Skeletal muscle satellite cell (primary cell): ENCODE data around the gene VIT.
"Not testable (repeated sequence)": the region's sequence is repeated elsewhere in the genome, so short reads cannot be mapped to it uniquely, and the experiment has no call there.

Experiments
- H3K27me3 ChIP-seq: 2 replicates; pipeline ENCODE4 v1.7.0; 2013; ENCODE audit warnings: low read length; ENCODE audit not compliant: control insufficient read depth, insufficient read depth
- H3K36me3 ChIP-seq: 2 replicates; pipeline ENCODE4 v1.7.0; 2013; ENCODE audit warnings: mild to moderate bottlenecking, control low read depth, low read length; ENCODE audit not compliant: insufficient read depth
- H3K4me1 ChIP-seq: 2 replicates; pipeline ENCODE4 v1.7.0; 2013; ENCODE audit warnings: low read length; ENCODE audit not compliant: control insufficient read depth, insufficient read depth
- H3K4me2 ChIP-seq: 2 replicates; pipeline ENCODE4 v1.7.0; 2013; ENCODE audit warnings: mild to moderate bottlenecking, low read length
- H3K4me3 ChIP-seq: 2 replicates; pipeline ENCODE4 v1.7.0; 2013; ENCODE audit warnings: low read length
- H3K9ac ChIP-seq: 2 replicates; pipeline ENCODE4 v1.7.0; 2013; ENCODE audit warnings: mild to moderate bottlenecking, low read depth, low read length, moderate library complexity
- H3K9me3 ChIP-seq: replicated peaks from 2 replicates; pipeline ENCODE4 v1.7.0; 2013; ENCODE audit warnings: mild to moderate bottlenecking, control low read depth, low read length

VIT gene

DNA sequence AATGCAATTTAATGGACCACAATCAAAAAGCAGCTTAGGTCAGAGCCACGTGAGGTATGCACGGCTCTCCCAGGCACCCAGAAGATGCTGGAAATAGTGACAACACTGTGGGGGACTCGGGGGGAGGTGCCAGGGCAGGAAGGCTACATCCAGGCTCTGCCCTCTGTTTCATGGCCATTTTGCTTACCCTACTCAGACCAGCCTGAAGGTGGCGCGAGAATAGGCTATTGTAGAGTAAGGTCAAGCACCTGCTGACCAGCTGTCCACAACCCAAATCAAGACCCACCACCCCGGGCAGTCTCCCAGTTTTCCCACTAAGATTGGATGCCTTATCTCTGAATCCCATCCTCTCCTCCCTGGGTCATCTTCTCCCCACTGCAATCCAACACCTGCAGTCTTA is 115.7 kb downstream of the VIT start:
- H3K4me2 ChIP-seq: no peak overlapping the region
- H3K9ac ChIP-seq: no peak overlapping the region
- H3K4me1 ChIP-seq: no peaks in the 10 kb centered on the region
- H3K27me3 ChIP-seq: peaks cover 18% of the 10 kb centered on the region
- no peak overlapping the region for H3K4me3 ChIP-seq
- H3K36me3 ChIP-seq: no peaks in the 10 kb centered on the region
- H3K9me3 ChIP-seq: no peaks in the 10 kb centered on the region

DNA sequence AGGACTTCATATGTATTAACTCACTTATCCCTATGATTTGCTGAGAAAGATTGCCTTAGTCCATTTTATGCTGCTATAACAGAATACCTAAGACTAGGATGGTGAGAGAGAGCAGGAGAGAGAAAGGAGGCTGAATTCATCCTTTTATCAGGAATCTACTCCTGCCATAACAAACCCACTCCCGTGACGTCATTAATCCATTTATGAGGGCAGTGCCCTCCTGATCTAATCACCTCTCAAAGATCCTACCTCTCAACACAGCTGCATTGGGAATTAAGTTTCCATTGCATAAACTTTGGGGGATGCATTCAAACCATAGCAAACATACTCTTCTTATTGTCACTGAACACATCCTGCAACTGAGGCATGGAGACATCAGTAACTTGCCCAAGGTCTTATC is 122.0 kb downstream of the VIT start:
- H3K9me3 ChIP-seq: no peaks in the 10 kb centered on the region

DNA sequence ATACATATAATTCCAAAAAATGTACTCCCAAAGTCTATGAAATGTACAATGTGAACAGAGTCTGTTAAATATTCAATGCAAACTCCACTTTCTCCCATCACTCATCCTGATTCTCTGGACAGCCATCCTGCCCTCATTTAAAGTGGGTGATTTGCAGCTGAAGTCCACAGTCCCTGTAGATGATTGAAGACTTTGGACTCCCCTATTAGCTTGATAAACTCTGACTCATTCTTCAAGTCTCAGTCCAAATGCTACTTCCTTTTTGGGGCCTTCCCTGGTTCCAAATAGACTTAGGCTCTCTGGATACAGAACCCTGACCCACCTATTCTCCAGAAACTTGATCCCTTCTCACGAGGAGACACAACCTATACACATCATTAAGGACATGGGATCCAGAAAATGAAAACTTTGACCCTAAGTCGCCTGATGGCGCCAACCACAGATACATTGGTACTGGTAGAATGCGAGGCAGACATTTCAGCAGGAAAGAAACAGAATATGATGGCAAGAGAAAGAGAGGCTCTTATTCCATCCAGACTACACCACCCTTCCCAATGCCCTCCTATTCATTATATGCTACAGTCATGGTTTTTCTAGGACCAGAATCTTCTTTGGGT is 122.7 kb downstream of the VIT start:
- H3K9me3 ChIP-seq: no peaks in the 10 kb centered on the region
- H3K9ac ChIP-seq: no peak overlapping the region
- H3K36me3 ChIP-seq: no peaks in the 10 kb centered on the region
- H3K4me2 ChIP-seq: no peak overlapping the region
- H3K27me3 ChIP-seq: no peaks in the 10 kb centered on the region
- no peaks in the 10 kb centered on the region for H3K4me1 ChIP-seq
- H3K4me3 ChIP-seq: no peak overlapping the region

More for the DNA sequence above, 122.0 kb downstream of the VIT start:
- Histone ChIP-seq H3K9ac (no peak overlapping the region), H3K4me3 (no peak overlapping the region), H3K4me2 (no peak overlapping the region), H3K4me1 (no peaks in the 10 kb centered on the region), H3K27me3 (no peaks in the 10 kb centered on the region), H3K36me3 (no peaks in the 10 kb centered on the region)

DNA sequence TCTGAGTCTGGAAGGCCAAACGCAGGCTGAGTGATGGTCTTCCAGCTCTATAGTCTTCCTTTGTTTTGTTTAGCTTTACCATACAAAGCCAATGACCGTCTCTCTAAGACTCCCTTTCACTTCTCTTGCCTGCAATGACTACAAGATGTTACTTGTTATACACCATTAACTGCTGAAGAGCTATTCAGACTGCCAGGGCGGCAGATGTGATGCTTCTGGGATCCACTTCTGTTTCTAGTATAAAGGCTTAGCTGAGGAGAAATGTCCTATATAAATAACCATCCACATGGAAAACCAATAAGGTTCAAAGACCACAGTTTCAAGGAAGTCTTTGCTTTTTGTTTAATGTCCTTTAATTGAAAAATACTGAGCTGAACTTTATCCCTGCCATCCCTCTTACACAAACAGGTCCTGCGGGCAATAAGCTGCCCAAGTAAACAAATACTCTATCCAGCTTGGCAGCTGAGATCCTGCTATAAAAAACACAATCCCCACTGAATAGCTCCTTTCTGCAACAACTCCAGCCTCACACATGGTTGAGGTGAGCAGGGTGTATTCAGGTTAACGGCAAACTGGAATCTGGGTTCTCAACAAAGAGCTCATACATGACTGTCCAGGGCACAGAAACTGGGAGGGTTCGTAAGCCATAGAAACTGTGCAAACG is 124.6 kb downstream of the VIT start:
- Histone ChIP-seq H3K9me3 (no peaks in the 10 kb centered on the region), H3K36me3 (no peaks in the 10 kb centered on the region), H3K9ac (no peak overlapping the region), H3K4me3 (no peak overlapping the region), H3K27me3 (no peaks in the 10 kb centered on the region), H3K4me2 (no peak overlapping the region), H3K4me1 (no peaks in the 10 kb centered on the region)

DNA sequence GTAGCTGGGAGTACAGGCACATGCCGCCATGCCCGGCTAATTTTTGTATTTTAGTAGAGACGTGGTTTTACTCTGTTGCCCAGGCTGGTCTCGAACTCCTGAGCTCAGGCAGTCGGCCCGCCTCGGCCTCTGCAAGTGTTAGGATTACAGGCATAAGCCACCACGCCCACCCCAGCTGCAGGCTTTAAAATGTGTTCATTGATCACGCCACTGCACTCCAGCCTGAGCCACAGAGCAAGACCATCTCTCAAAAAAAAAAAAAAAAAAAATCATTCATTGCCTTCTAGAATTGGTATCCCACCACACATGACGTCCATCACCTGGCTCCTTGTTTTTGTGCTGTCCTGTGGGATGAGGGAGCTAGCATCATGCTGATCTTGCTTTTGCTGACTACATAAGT is 127.4 kb downstream of the VIT start:
- no peaks in the 10 kb centered on the region for H3K4me1 ChIP-seq
- no peak overlapping the region for H3K9ac ChIP-seq
- no peaks in the 10 kb centered on the region for H3K36me3 ChIP-seq
- no peaks in the 10 kb centered on the region for H3K9me3 ChIP-seq
- no peak overlapping the region for H3K4me2 ChIP-seq
- H3K27me3 ChIP-seq: peaks cover 4% of the 10 kb centered on the region
- no peak overlapping the region for H3K4me3 ChIP-seq

DNA sequence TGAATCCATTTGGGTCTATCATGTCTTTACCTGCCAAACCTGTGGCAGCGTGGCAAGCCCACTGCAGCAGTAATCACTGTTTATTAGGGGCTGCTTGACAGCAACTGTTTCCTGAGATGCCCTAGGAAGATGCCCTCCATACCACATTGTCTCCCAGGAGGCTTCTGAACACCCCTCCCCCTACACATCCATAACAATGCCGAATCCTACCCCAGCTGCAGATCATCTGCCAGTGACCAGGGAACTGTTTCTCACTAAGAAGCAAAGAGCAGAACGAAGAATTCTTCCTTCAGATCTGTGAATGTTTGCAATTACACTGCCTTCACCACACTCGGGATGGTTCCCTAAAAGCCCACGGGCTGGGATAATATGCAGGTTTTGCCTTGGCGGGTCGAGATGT is 127.8 kb downstream of the VIT start:
- Histone ChIP-seq H3K4me2 (no peak overlapping the region), H3K4me1 (no peaks in the 10 kb centered on the region), H3K4me3 (no peak overlapping the region)

DNA sequence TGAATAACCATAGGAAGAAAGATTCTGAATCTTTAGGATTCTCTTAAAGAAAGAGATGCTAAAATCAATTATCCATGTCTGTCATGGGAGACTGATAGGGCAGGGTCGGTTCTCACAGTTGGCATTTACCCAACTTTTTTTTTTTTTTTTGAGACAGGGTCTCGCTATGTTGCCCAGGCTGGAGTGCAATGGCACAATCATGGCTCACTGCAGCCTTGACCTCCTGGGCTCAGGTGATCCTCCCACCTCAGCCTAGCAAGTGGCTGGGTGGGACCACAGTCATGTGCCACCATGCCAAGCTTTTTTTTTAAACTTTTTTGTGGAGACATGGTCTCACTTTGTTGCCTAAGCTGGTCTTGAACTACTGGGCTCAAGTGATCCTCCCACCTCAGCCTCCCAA is 128.2 kb downstream of the VIT start:
- H3K9me3 ChIP-seq, H3K36me3 ChIP-seq, H3K9ac ChIP-seq, H3K27me3 ChIP-seq, H3K4me3 ChIP-seq, H3K4me1 ChIP-seq, H3K4me2 ChIP-seq: not testable (repeated sequence)

More for the DNA sequence above, 127.8 kb downstream of the VIT start:
- Histone ChIP-seq H3K36me3 (no peaks in the 10 kb centered on the region), H3K9me3 (no peaks in the 10 kb centered on the region), H3K9ac (no peak overlapping the region), H3K27me3 (peaks cover 4% of the 10 kb centered on the region)

DNA sequence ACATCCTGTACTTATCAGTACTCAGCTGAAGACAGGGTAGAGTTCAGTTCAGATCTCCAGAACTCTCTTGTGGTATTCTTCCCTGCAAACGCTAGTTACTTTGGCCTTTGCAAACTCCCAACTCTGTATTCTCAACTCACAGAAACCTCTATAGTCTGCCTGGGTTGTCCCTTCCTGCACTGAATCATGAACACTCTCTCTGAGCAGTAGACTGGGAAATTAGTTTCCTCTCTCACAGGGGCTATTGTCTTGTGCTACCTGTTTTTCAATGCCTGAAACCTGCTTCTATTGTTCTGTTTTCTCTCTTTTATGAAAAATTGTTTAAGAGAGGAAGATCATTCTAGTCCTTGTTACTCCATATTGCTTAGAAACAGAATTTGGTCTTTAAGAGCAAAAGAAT is 134.7 kb downstream of the VIT start:
- Histone ChIP-seq H3K36me3 (no peaks in the 10 kb centered on the region), H3K4me1 (no peaks in the 10 kb centered on the region), H3K27me3 (peaks cover 4% of the 10 kb centered on the region), H3K9me3 (no peaks in the 10 kb centered on the region), H3K4me3 (no peak overlapping the region), H3K4me2 (no peak overlapping the region), H3K9ac (no peak overlapping the region)

DNA sequence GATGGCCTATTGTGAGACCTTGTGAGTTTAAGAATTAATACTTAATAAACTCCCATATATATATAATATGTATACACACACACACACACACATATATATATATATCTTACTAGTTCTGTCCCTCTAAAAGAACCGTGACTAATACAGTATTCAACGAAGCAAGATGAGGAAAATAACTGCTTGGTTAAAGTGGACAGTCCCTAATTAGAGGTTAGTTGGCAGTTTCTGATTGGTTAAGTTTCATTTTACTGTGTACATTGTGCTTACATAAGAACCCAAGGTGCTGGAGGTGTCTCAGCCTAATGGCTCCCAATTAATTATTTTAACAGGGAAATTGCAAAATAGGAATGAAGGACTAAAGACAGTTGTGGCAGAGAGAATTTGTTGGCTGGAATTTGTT is 137.7 kb downstream of the VIT start:
- H3K27me3 ChIP-seq: no peaks in the 10 kb centered on the region
- no peak overlapping the region for H3K4me2 ChIP-seq

DNA sequence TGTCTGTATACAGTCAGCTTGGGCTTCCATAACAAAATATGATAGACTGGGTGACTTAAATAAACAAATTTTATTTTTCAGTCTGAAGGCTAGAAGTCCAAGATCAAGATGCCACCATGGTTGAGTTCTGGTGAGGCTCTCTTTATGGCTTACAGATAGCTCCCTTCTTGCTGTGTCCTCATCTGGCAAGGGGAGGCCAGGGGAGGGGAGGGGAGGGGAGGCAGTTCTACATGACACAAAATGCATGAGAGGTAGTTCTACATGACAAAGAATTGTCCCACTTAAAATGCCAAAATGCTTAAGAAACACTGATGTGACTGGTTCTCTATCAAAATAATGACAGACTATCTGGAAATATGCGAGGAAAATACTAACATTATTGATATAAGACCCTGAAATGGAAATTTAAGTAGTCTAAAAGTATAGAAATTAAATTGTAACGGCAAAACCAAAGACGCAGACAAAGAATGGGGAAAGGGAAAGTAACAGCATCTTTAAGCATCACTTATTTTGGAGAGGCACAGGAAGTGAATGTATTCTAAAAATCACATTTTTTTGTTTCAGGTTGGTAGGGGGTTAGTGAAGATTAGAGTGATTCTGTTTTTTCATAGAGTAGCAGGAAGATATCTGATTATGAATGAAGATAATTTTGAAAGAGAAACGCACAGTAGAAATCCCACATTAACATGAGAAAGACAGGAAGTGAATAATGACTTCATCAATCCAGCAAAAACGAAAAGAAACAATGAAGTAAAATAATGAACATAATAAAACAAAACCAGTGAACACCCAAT is 138.4 kb downstream of the VIT start:
- H3K4me1 ChIP-seq: no peaks in the 10 kb centered on the region
- no peak overlapping the region for H3K4me2 ChIP-seq

More for the DNA sequence above, 137.7 kb downstream of the VIT start:
- no peak overlapping the region for H3K4me3 ChIP-seq
- no peaks in the 10 kb centered on the region for H3K9me3 ChIP-seq
- H3K9ac ChIP-seq: no peak overlapping the region
- no peaks in the 10 kb centered on the region for H3K4me1 ChIP-seq
- H3K36me3 ChIP-seq: no peaks in the 10 kb centered on the region

DNA sequence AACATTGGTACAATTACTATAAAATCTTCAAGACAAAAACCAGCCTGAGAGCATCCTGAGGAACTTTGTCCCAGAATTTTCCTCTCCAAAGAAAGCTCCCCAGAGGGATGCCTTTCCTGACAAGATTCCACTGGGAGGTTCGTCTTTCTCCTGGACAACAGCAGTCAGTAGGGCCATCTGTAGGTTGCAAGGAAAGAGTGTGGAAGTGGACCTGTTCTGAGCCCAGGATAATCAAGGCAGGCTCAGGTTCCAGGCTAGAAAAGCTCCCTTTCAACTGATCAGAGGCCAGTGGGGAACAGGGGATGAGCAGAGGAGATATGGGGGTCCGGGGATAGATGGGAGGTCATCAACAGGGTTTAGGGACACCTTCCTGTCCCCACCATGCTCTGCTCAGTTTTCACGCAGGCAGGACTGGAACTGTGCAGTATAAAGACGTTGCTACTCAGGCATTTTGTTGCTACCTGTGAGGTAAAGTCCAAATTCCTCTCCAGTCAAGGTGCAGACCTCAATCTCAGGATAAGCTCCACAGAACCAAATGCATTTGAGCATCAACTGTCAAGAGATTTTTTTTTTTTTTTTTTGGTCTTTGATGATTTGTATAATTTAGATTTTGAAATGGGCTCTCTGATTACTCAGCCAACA is 143.6 kb downstream of the VIT start:
- Histone ChIP-seq H3K4me2 (no peak overlapping the region), H3K36me3 (peaks cover 9% of the 10 kb centered on the region), H3K4me3 (no peak overlapping the region), H3K9me3 (no peaks in the 10 kb centered on the region), H3K4me1 (no peaks in the 10 kb centered on the region), H3K27me3 (no peaks in the 10 kb centered on the region), H3K9ac (no peak overlapping the region)

More for the DNA sequence above, 138.4 kb downstream of the VIT start:
- no peaks in the 10 kb centered on the region for H3K27me3 ChIP-seq
- no peak overlapping the region for H3K4me3 ChIP-seq
- H3K9me3 ChIP-seq: no peaks in the 10 kb centered on the region
- H3K36me3 ChIP-seq: no peaks in the 10 kb centered on the region
- H3K9ac ChIP-seq: no peak overlapping the region
